ENCODE results near the gene DCHS2.
A peak's percentile ranks its signal among the peaks of the same experiment; 100 is the strongest.

The DCHS2 gene

DNA sequence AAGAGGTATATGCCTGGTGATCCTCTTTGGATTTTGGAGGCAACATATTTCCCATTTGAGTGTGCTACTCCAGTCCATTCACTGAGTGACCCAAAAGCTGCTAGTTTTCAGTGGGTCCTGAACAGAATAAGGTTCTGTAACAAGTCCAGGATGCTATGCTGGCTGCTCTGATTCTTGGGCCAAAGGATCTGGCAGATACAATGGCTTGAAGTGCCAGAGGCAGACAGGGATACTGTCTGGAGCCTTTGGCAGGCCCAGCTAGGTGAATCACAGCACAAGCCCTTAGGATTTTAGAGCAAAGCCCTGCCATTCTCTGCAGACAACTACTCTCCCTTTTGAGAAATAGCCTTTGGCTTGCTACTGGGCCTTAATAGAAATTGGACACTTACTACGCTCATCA lies 40.6 kb downstream of the DCHS2 start:
- no peak for DNase-seq (ENCODE audit: low spot score)

DNA sequence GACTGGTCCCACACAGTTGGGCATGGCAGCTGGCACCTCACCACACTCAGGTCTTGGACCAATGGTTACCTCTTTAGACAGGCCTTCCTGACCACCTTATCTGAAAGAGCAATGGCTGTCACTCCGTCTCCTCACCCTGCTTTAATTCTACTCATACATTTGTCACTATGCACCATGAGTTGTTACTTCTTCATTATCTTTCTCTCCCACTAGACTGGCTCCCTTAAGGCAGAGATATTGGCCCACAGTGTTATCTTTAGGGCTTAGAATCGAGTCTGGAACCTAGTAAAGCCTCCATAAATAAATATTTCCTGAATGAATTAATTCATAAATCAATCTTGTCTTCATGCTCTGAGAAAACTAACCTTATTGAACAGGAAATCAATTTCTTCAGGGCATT lies 46.6 kb downstream of the DCHS2 start:
- no peak for DNase-seq (ENCODE audit: low spot score)

- DNase-seq (ENCODE audit: low spot score): no peak
These were observed 49.6 kb downstream of the DCHS2 start for GRCh38 chr4:154441982-154442381.

GRCh38 chr4:154441124-154441523 lies 50.5 kb downstream of the DCHS2 start:
- DNase-seq (ENCODE audit: low spot score): no peak

- DNase-seq (ENCODE audit: low spot score): no peak
These were observed 52.4 kb downstream of the DCHS2 start for GRCh38 chr4:154439224-154439623.

GRCh38 chr4:154435895-154436294 lies 55.7 kb downstream of the DCHS2 start:
- DNase-seq (ENCODE audit: low spot score): no peak

DNA sequence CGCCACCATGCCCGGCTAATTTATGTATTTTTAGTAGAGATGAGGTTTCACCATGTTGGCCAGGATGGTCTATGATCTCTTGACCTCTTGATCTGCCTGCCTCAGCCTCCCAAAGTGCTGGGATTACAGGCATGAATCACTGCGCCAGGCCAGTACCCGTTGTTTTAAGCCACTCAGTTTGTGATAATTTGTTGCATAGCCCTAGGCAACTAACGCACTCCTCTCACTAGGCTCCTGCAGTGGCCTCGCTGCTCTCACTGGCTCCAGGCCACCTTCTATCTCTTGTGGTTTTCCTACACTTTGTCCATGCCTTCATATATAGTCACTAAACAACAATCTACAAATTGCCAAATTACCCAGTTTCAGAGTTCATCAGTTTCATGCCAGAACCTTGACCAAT lies 58.1 kb downstream of the DCHS2 start:
- no peak for DNase-seq (ENCODE audit: low spot score)

DNA sequence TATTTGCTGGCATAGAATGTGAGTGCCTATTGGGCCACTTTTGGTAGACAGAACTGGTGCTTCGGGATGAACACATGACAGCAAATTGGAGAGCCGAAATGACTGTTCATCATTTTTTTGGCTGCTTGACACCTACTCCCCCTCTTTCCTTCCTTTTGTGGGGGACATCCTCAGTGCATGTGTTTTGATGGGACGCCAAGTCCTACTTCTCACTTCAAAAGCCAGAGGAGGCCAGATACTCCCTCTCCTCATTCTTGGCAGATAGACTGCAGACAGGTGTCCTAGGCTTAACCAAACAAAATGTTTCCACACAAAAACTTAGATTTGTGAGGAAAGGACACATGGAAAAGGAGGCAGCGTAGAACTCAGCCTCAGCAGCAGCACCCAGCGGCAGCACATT lies 62.4 kb downstream of the DCHS2 start:
- no peak for DNase-seq (ENCODE audit: low spot score)

DNA sequence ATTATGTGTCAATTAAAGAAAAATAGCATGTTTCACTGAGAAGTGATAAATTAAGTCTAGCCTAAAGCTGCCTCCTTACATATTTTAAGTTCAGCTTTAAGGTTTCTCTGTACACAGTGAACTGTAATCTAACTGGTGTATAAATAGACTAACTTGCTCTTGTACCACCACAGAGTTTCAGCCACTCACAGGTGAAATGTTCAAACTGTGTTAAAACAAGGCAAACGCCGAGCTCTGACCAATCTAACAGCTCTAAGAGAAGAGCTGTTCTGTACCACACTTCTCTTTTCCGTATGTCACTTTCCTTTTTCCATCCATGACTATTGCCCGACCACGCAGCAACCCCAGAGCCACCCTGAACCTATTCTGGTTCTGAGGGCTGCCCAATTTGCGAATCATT lies 64.5 kb downstream of the DCHS2 start:
- no peak for DNase-seq (ENCODE audit: low spot score)

- DNase-seq (ENCODE audit: low spot score): no peak
These were observed 66.1 kb downstream of the DCHS2 start for GRCh38 chr4:154425514-154425913.

GRCh38 chr4:154424810-154425484 lies 66.7 kb downstream of the DCHS2 start:
- no peak for DNase-seq (ENCODE audit: low spot score)

DNA sequence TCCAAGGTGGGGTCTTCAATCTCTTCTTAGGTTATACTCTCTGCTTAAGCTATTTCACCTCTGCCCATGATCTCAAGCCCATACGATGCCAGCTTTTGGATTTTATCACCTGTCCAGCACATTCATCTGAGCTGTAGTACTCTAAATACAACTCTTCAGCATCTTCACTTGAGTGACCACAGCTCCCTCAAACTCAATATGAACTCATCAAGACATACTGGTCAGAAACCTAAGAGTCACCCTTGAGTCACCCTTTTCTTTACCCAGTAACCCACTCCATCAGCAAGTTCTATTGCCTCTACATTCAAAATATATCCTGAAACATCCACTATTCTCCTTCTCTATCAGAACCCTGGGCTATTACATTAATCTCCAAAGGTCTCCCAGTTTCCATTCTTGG lies 69.4 kb downstream of the DCHS2 start:
- no peak for DNase-seq (ENCODE audit: low spot score)

DNA sequence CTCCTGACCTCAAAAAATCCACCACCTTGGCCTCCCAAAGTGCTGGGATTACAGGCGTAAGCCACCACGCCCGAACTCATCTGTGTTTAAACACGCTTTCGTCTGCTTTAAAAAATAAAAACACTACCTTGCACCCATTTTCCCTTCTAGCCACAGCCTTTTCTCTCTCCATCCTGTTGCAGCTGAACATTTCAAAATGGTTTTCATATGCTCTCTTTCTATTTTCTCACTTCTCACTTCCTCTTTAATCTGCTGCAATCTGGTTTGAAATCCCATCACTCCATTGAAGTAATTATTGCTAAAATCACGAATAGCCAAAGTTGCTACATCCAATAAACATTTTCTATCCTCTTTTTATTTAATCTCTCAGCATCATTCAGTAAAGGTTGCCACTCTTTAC lies 70.0 kb downstream of the DCHS2 start:
- DNase-seq (ENCODE audit: low spot score): no peak

DNA sequence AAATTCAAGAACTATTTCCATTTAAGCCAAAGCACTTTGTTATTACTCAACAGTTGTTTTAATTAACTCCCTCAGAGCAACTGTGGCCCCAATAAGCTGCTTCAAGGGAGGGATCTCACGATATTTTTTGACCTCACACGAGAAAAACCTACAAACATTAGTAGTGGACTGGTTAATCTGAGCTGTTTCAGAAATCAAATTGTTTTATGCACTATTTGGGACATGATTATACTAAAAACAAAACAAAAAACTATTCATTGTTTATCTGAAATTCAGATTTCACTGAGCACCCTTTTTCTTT lies 74.3 kb downstream of the DCHS2 start:
- DNase-seq (ENCODE audit: low spot score): no peak

- no peak for DNase-seq (ENCODE audit: low spot score)
These were observed 75.4 kb downstream of the DCHS2 start for GRCh38 chr4:154416190-154416547.

GRCh38 chr4:154415313-154415712 lies 76.3 kb downstream of the DCHS2 start:
- no peak for DNase-seq (ENCODE audit: low spot score)

- no peak for DNase-seq (ENCODE audit: low spot score)
These were observed 76.8 kb downstream of the DCHS2 start for GRCh38 chr4:154414796-154415195.

DNA sequence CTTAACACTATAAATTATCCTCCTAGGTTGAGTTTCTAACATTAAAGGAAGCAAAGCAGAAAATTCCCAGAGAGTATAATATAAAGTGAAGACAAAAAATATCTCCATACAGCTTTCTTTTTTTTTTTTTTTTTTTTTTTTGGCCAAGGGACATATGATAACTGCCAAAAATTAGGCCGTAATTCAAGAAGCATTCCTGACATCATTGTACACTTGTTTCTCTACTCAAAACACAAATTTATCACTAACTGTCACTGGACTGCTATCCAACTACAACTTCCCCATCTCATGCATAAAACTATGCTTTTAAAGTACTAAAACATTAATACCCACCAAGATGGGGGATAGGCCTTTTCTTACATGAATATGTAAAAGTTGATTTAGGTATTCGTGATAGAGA lies 77.2 kb downstream of the DCHS2 start:
- DNase-seq (ENCODE audit: low spot score): no peak

- DNase-seq (ENCODE audit: low spot score): no peak
These were observed 84.2 kb downstream of the DCHS2 start for GRCh38 chr4:154407443-154407842.

DNA sequence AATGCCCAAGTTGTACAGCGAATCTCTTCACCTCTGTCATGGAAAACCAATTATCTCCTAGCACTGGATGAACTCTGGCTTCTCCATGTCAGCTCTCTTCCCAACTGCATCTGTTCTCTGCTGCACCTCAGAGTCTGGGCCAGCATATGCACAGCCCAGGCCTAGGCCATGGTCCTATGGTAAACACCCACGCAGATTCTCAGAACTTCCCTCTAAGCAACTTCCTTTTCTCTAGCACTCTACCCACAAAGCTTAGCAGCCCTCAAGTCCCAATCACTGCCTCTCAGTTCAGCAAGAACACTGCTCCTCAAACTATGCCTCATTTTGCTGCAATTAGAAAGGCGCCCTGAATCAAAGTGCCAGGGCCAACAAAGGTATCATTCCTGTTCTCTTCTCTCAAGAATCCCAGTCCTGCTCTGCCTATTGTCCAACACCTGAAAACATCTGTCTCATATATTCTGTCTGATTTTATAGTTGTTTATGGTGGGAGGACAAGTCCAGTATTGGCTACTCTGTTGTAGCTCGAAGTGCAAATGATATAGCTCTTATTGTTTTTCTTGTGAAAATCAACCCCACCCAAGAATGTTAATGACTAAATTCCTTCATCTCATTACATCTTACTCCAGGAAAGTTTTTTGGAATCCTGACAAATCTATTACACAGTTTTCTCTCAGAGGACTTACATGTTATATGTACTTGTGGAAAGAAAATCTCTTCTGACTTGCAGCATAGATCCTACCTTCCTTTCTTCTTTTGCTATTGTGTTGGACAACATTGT lies 85.4 kb downstream of the DCHS2 start:
- DNase-seq (ENCODE audit: low spot score): peak; percentile 9

GRCh38 chr4:154399259-154399974 lies 92.2 kb downstream of the DCHS2 start:
- no peak for DNase-seq (ENCODE audit: low spot score)

GRCh38 chr4:154390324-154390723 lies 101.3 kb downstream of the DCHS2 start:
- DNase-seq (ENCODE audit: low spot score): no peak

DNA sequence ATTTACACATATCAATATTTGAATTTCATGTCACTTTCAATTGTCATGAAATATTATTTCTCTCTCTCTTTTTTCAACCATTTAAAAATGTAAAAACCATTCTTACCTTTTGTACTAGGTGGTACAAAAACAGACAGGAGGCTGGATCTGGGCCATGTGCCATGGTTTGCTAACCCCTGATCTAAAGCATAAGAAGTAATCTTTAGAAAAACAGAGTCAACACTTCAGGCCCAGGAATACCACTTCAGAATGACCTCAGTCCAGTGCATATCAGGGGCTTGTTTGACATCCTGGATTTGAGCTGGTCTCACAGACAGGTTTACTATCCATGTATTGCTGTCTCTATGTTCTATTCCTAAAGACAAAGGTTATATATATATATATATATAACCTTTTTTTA lies 102.5 kb downstream of the DCHS2 start:
- DNase-seq (ENCODE audit: low spot score): no peak

DNA sequence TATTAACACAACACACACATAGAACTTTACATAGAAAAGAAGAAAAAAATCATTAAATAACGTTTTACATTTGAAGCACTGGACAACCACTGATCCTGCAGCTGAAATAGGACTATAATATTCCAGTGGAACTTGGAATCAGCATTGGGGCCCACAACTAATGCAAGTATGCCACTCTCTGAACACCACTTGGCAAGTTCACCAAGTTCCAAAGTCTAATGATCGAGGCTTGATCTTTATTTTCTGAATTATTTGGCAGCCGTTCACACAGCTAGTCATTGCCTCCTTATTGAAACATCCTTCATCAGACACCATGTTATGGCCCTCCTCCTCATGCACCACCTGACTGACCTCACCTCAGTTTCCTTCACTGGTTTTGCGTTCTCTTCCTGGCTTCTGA lies 107.6 kb downstream of the DCHS2 start:
- no peak for DNase-seq (ENCODE audit: low spot score)

All from germinal center (tissue), 1 donor.